Loucy (cell line): ENCODE results near the gene HTRA3.

Experiments
- H2AFZ ChIP-seq: fragments of 200-600 bp; sonication (generic); 2 replicates; pipeline ENCODE4 v1.6.0; 2016; ENCODE audit warnings: antibody characterized with exemption, mild to moderate bottlenecking, low read length, moderate library complexity
- H3F3A ChIP-seq: fragments of 200-600 bp; 2 replicates; pipeline ENCODE4 v1.6.0; 2016; ENCODE audit warnings: antibody characterized with exemption, low read depth, mild to moderate bottlenecking
- H3K27me3 ChIP-seq: fragments of 200-600 bp; sonication (generic); 2 replicates; pipeline ENCODE4 v1.6.1; 2014; ENCODE audit warnings: low read length, mild to moderate bottlenecking; ENCODE audit not compliant: insufficient read depth, poor library complexity, severe bottlenecking
- H3K36me3 ChIP-seq: fragments of 200-600 bp; sonication (generic); 2 replicates; pipeline ENCODE4 v1.6.1; 2016; ENCODE audit warnings: low read length; ENCODE audit not compliant: insufficient read depth
- H3K4me1 ChIP-seq: fragments of 200-600 bp; sonication (generic); 2 replicates; pipeline ENCODE4 v1.5.1; 2014; ENCODE audit warnings: low read length, mild to moderate bottlenecking; ENCODE audit not compliant: insufficient read depth, poor library complexity, severe bottlenecking
- H3K4me2 ChIP-seq: fragments of 200-600 bp; sonication (generic); 2 replicates; pipeline ENCODE4 v1.6.0; 2014; ENCODE audit warnings: antibody characterized with exemption, low read length, low read depth, mild to moderate bottlenecking; ENCODE audit not compliant: poor library complexity, severe bottlenecking
- H3K4me3 ChIP-seq: fragments of 200-600 bp; sonication (generic); 2 replicates; pipeline ENCODE4 v1.5.1; 2014; ENCODE audit warnings: low read length, mild to moderate bottlenecking, mixed read lengths; ENCODE audit not compliant: poor library complexity, severe bottlenecking
- H3K79me2 ChIP-seq: fragments of 200-600 bp; sonication (generic); 2 replicates; pipeline ENCODE4 v1.6.1; 2014; ENCODE audit warnings: low read length; ENCODE audit not compliant: insufficient read depth
- H3K9ac ChIP-seq: fragments of 200-600 bp; sonication (generic); 2 replicates; pipeline ENCODE4 v1.6.0; 2014; ENCODE audit warnings: mild to moderate bottlenecking, low read depth, low read length, moderate library complexity; ENCODE audit not compliant: poor library complexity, severe bottlenecking
- H3K9me2 ChIP-seq: fragments of 200-600 bp; sonication (generic); replicated peaks from 2 replicates; pipeline ENCODE4 v1.6.1; 2016; ENCODE audit warnings: low read depth, low read length, mixed read lengths
- H3K9me3 ChIP-seq: fragments of 200-600 bp; sonication (generic); 2 replicates; pipeline ENCODE4 v1.6.1; 2014; ENCODE audit warnings: mild to moderate bottlenecking, antibody characterized with exemption, low read length, low read depth; ENCODE audit not compliant: insufficient read depth
- H4K20me1 ChIP-seq: fragments of 200-600 bp; sonication (generic); 2 replicates; pipeline ENCODE4 v1.6.0; 2014; ENCODE audit warnings: antibody characterized with exemption, low read length, mild to moderate bottlenecking; ENCODE audit not compliant: insufficient read depth, poor library complexity, severe bottlenecking
- CTCF ChIP-seq: fragments of 200-600 bp; sonication (generic); conservative IDR thresholded peaks from 2 replicates; pipeline ENCODE4 v1.5.1; 2014; ENCODE audit warnings: mild to moderate bottlenecking, antibody characterized with exemption, low read length
- EZH2phosphoT487 ChIP-seq: fragments of 200-600 bp; IDR thresholded peaks from 2 replicates; pipeline ENCODE4 v1.6.1; 2018; ENCODE audit warnings: antibody characterized with exemption, mild to moderate bottlenecking, moderate library complexity, borderline replicate concordance

HTRA3 gene

GRCh38 chr4:8245884-8246833, 23.4 kb upstream of the HTRA3 start:
- H3K4me3 ChIP-seq: no peak overlapping the region
- H3K9me2 ChIP-seq: no peaks in the 10 kb centered on the region
- H3K79me2 ChIP-seq: no peaks in the 10 kb centered on the region
- H3K36me3 ChIP-seq: peaks cover 6% of the 10 kb centered on the region; the same call in 1 of the 2 replicates
- H2AFZ ChIP-seq: no peak overlapping the region
- H3K27me3 ChIP-seq: no peaks in the 10 kb centered on the region
- H3K9ac ChIP-seq: no peak overlapping the region
- no peaks in the 10 kb centered on the region for H4K20me1 ChIP-seq
- H3K4me2 ChIP-seq: no peak overlapping the region
- no peaks in the 10 kb centered on the region for H3K4me1 ChIP-seq
- no peaks in the 10 kb centered on the region for H3F3A ChIP-seq
- TF ChIP-seq EZH2phosphoT487 (no peak), CTCF (no peak)
- no peaks in the 10 kb centered on the region for H3K9me3 ChIP-seq

GRCh38 chr4:8247047-8247930, 22.3 kb upstream of the HTRA3 start:
- H3K9me2 ChIP-seq: no peaks in the 10 kb centered on the region
- H4K20me1 ChIP-seq: no peaks in the 10 kb centered on the region
- H2AFZ ChIP-seq: no peak overlapping the region
- no peak overlapping the region for H3K9ac ChIP-seq
- no peaks in the 10 kb centered on the region for H3K27me3 ChIP-seq
- no peak overlapping the region for H3K4me3 ChIP-seq
- H3K4me1 ChIP-seq: no peaks in the 10 kb centered on the region
- no peaks in the 10 kb centered on the region for H3K9me3 ChIP-seq
- no peak for TF ChIP-seq EZH2phosphoT487
- TF ChIP-seq CTCF: no peak
- H3F3A ChIP-seq: no peaks in the 10 kb centered on the region
- no peak overlapping the region for H3K4me2 ChIP-seq
- H3K79me2 ChIP-seq: no peaks in the 10 kb centered on the region
- no peaks in the 10 kb centered on the region for H3K36me3 ChIP-seq

- H3K27me3 ChIP-seq: no peaks in the 10 kb centered on the region
- H3K9me3 ChIP-seq: no peaks in the 10 kb centered on the region
- no peaks in the 10 kb centered on the region for H3K79me2 ChIP-seq
- H2AFZ ChIP-seq: no peak overlapping the region
- H3K36me3 ChIP-seq: no peaks in the 10 kb centered on the region
- H3K4me1 ChIP-seq: no peaks in the 10 kb centered on the region
- TF ChIP-seq EZH2phosphoT487 (no peak), CTCF (no peak)
- H3F3A ChIP-seq: no peaks in the 10 kb centered on the region
- no peaks in the 10 kb centered on the region for H3K9me2 ChIP-seq
- H3K4me2 ChIP-seq: no peak overlapping the region
- H4K20me1 ChIP-seq: no peaks in the 10 kb centered on the region
- H3K4me3 ChIP-seq: no peak overlapping the region
- H3K9ac ChIP-seq: no peak overlapping the region
Observed at GRCh38 chr4:8248091-8248490, 21.5 kb upstream of the HTRA3 start.
